ENCODE data around the gene GPN1. TPM values are rescaled to one million over a fixed set of nuclear protein-coding genes. Genes with fewer than 3 reads are reported as not detected.
"Not testable (repeated sequence)": the region's sequence is repeated elsewhere in the genome, so short reads cannot be mapped to it uniquely, and the experiment has no call there.

The GPN1 gene
- total RNA-seq, 1 donor from 2014 or later: 37.5 TPM

GRCh38 chr2:27593240-27593639, 35.6 kb upstream of the GPN1 start:
- Mint-ChIP-seq H3K36me3 (ENCODE audit: unreplicated experiment) (peaks cover 54% of the 10 kb centered on the region), H3K4me3 (ENCODE audit: unreplicated experiment) (no peak overlapping the region), H3K27ac (ENCODE audit: unreplicated experiment) (no peak overlapping the region), H3K4me1 (ENCODE audit: low read depth, unreplicated experiment) (no peaks in the 10 kb centered on the region), H3K27me3 (ENCODE audit: unreplicated experiment) (peaks cover 15% of the 10 kb centered on the region), H3K9me3 (ENCODE audit: unreplicated experiment) (peaks cover 16% of the 10 kb centered on the region)
- no peak for TF ChIP-seq CTCF (IDR thresholded peaks at IDR 0.05; ENCODE audit: partially characterized antibody, unreplicated experiment)
- DNase-seq: no peak

GRCh38 chr2:27594020-27594703, 34.7 kb upstream of the GPN1 start:
- DNase-seq; H3K4me1 Mint-ChIP-seq (ENCODE audit: low read depth, unreplicated experiment); H3K4me3 Mint-ChIP-seq (ENCODE audit: unreplicated experiment); H3K27ac Mint-ChIP-seq (ENCODE audit: unreplicated experiment): not testable (repeated sequence)
- Mint-ChIP-seq H3K9me3 (ENCODE audit: unreplicated experiment) (peaks cover 16% of the 10 kb centered on the region), H3K27me3 (ENCODE audit: unreplicated experiment) (peaks cover 15% of the 10 kb centered on the region), H3K36me3 (ENCODE audit: unreplicated experiment) (peaks cover 54% of the 10 kb centered on the region)

- H3K4me3 Mint-ChIP-seq (ENCODE audit: unreplicated experiment): not testable (repeated sequence)
- peaks cover 45% of the 10 kb centered on the region for H3K36me3 Mint-ChIP-seq (ENCODE audit: unreplicated experiment)
Measured at GRCh38 chr2:27595412-27595811, 33.4 kb upstream of the GPN1 start.

GRCh38 chr2:27596627-27597026, 32.2 kb upstream of the GPN1 start:
- Mint-ChIP-seq H3K36me3 (ENCODE audit: unreplicated experiment) (peaks cover 44% of the 10 kb centered on the region), H3K4me1 (ENCODE audit: low read depth, unreplicated experiment) (no peaks in the 10 kb centered on the region), H3K9me3 (ENCODE audit: unreplicated experiment) (peaks cover 15% of the 10 kb centered on the region), H3K27ac (ENCODE audit: unreplicated experiment) (no peak overlapping the region), H3K27me3 (ENCODE audit: unreplicated experiment) (peaks cover 15% of the 10 kb centered on the region), H3K4me3 (ENCODE audit: unreplicated experiment) (no peak overlapping the region)
- no peak for DNase-seq
- TF ChIP-seq CTCF (IDR thresholded peaks at IDR 0.05; ENCODE audit: partially characterized antibody, unreplicated experiment): no peak

More at GRCh38 chr2:27595412-27595811, 33.4 kb upstream of the GPN1 start:
- not testable (repeated sequence) for H3K27ac Mint-ChIP-seq (ENCODE audit: unreplicated experiment); H3K4me1 Mint-ChIP-seq (ENCODE audit: low read depth, unreplicated experiment); DNase-seq
- Mint-ChIP-seq H3K9me3 (ENCODE audit: unreplicated experiment) (peaks cover 16% of the 10 kb centered on the region), H3K27me3 (ENCODE audit: unreplicated experiment) (peaks cover 15% of the 10 kb centered on the region)

GRCh38 chr2:27606611-27607010, 22.2 kb upstream of the GPN1 start:
- no peaks in the 10 kb centered on the region for H3K9me3 Mint-ChIP-seq (ENCODE audit: unreplicated experiment)
- H3K27me3 Mint-ChIP-seq (ENCODE audit: unreplicated experiment): peaks cover 2% of the 10 kb centered on the region
- H3K4me3 Mint-ChIP-seq (ENCODE audit: unreplicated experiment): no peak overlapping the region
- no peak overlapping the region for H3K27ac Mint-ChIP-seq (ENCODE audit: unreplicated experiment)
- peaks cover 9% of the 10 kb centered on the region for H3K36me3 Mint-ChIP-seq (ENCODE audit: unreplicated experiment)
- H3K4me1 Mint-ChIP-seq (ENCODE audit: low read depth, unreplicated experiment): no peaks in the 10 kb centered on the region
- no peak for TF ChIP-seq CTCF (IDR thresholded peaks at IDR 0.05; ENCODE audit: partially characterized antibody, unreplicated experiment)
- no peak for DNase-seq

GRCh38 chr2:27613985-27614384, 14.9 kb upstream of the GPN1 start:
- no peaks in the 10 kb centered on the region for H3K36me3 Mint-ChIP-seq (ENCODE audit: unreplicated experiment)
- no peak for TF ChIP-seq CTCF (IDR thresholded peaks at IDR 0.05; ENCODE audit: partially characterized antibody, unreplicated experiment)
- no peak overlapping the region for H3K27ac Mint-ChIP-seq (ENCODE audit: unreplicated experiment)
- H3K4me3 Mint-ChIP-seq (ENCODE audit: unreplicated experiment): no peak overlapping the region
- H3K9me3 Mint-ChIP-seq (ENCODE audit: unreplicated experiment): no peaks in the 10 kb centered on the region
- no peaks in the 10 kb centered on the region for H3K27me3 Mint-ChIP-seq (ENCODE audit: unreplicated experiment)
- peaks cover 7% of the 10 kb centered on the region for H3K4me1 Mint-ChIP-seq (ENCODE audit: low read depth, unreplicated experiment)
- DNase-seq: no peak

All from glutamatergic neuron (in vitro differentiated cells).